ENCODE results near the gene AFF1. TPM values are rescaled to one million over a fixed set of nuclear protein-coding genes. Genes with fewer than 3 reads are reported as not detected.

AFF1 gene
- polyA plus RNA-seq, 3 donors, result 43.6 to 47.3 (median 45.4) TPM

DNA sequence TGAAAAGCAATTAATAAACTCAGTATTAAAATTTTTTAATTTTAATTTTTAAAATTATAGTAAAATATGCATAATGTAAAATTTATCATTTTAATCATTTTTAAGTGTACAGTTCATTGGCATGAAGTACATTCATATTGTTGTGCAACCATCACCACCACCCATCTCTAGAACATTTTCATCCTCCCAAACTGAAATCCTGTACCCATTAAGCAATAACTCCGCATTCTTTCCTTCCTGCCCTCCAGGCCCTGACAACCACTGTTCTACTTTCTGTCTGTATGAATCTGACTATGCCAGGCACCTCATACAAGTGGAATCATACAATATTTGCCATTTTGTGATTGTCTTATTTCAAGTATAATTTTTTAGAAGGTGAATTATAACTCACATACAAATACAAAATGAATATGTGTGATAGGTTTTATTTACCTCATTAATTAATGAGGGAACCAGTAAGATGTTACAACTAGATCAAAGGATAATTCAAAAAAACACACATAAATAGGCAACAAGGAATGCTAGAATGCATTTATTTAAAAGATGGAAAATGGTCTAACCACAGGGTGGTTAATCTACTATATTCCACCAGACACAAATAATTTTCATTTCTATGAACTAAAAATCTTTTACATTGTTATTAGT lies 13.1 kb upstream of the AFF1 start:
- DNase-seq (ENCODE audit: low read depth in 3 of 3, low spot score in 2 of 3), result no peak

DNA sequence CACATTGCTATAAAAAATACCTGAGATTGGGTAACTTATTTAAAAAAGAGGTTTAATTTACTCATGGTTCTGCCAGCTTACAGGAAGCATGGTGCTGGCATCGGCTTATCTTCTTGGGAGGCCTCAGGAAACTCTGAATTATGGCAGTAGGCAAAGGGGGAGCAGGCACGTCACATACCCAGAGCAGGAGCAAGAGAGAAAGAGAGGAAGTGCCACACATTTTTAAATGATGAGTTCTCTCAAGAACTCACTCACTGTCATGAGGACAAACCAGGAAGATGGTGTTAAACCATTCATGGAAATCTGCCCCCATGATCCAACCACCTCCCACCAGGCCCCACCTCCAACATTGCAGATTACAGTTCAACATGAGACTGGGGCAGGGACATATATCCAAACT lies 10.0 kb upstream of the AFF1 start:
- DNase-seq (ENCODE audit: low read depth in 3 of 3, low spot score in 2 of 3), result no peak

DNA sequence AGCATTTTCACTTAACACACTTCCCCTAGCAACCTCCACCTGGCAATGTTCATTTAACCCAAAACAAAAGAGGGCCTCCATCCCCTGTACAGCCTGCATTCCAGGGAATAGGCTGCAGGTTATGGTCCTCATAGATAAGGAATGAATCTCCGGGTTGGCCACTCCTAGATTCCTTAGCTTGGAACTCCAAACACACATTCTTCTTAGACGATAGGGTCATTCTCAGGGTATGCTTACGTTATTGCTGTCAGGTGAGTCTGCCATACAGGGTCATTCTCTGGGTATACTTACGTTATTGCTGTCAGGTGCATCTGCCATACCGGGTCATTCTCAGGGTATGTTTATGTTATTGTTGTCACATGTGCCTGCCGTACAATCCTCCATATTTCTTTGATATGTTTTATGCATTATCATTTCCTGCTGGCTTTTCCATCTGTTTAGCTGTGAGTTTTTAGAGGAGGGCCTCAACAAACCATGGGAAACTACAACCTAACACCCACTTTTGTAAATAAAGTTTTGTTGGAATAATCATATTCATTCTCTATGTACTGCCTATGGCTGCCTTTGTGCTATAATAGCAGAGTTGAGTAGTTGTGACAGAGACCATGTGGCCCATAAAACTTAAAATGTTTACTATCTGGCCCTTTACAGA lies 8.2 kb upstream of the AFF1 start:
- DNase-seq (ENCODE audit: low read depth in 3 of 3, low spot score in 2 of 3), result no peak

DNA sequence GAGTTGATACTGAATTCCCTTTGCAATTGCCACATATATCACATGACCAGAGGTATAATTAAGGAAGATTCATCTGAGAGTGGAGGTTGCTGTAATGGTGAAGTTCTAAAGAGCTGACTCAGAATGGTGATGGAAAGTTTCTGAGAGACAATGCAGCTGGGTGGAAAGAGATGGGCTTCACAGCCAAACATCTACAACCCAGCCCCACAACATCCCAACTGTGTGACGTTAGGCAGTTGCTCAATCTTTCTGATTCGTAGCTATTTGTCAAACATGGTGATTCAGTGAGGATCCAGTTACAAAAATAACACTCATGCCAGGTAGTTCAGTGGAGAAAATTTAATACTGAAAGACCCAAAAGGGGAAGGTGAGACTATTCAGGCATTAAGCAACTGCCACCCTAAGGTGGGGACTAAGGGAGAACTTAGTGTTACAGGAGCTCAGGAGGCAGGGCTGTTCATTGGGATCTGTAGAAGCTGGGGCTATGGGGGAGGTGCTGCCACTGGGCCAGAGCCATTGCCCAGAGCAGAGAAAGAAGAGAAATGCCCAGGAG lies 6.9 kb upstream of the AFF1 start:
- no peak for DNase-seq (ENCODE audit: low read depth in 3 of 3, low spot score in 2 of 3)

DNA sequence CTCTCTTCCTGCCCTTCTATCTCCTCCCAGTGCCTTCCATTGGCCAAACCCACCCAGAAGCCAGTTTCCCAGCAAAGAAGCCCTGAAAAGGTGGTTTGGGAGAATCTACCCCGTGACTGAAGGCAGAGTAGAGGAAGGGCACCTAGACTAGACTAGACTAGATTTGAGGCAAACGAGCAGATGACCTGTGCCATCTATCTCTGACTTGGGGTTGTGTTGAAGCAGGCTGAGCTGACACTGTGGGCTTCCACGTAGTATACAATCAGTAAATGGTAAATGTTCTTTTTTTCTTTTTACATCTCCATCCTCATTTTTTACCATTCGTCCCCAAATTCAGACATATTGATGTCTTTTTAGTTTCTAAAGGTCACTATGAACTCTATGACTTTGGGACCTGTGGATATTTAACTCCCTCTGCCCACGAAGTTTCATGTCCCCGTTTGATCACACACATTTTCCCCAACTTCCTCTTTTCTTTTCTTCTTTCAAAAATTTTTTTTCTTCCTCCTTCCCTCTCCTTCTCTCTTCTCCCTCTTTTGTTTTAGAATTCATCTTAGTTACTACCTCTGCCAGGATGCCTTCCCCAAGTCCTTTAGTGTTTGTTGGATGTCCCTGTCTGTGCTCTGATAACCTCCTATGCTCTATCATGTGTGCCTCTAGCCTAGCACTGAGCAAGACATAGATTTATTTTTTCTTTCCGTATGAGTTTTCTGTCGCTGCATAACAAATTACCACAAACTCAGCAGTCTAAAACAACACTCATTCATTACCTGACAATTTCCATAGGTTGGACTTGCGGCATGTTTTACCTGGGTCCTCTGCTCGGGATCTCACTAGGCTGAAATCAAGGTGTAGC lies 6.2 kb upstream of the AFF1 start:
- DNase-seq (ENCODE audit: low read depth in 3 of 3, low spot score in 2 of 3), result no peak

DNA sequence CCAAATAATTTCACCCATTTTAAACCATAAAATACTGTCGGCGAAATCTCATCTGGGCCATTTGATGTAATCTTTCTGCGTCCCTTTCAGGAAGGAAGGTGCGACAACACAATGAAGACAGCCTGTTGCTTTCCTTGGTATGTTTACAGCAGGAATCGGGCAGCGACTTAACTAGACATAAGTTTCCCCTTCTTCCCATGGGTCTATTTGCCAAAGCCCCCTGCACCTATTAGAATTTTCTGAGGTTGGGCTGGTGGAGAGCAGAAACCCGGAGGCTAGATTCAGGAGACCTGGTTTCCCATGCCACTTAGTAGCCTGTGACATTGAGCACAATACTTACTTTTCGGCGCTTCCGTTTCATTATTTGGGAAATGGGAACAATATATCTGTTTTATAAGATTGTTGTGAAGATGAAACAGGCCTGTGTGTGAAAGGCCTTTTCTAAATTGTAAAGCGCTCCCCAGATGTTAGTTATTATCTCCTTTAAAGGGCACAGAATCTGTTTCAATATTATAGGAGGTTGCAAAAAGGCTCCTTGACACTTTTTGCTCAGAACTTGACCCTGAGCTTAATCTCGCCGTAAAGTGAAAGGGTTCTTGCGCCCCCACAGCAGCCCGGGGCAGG lies 552 bp upstream of the AFF1 start:
- DNase-seq (ENCODE audit: low read depth in 3 of 3, low spot score in 2 of 3), result no peak

DNA sequence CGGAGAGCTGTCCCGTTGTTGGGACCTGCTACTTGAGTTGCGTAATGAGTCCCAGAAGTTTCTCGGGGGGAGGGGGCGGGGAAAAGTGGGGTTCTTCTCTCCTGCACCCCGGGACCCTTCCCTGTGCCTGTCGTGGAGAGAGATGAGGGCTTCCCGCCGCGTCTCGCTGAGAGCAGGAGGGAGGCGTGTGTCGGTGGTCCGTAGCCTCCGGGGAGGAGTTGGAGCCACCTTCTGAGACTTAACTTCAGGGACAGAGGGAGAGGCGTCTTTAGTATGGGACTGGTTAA lies 698 bp downstream of the AFF1 start:
- DNase-seq (ENCODE audit: low read depth in 3 of 3, low spot score in 2 of 3), result no peak

DNA sequence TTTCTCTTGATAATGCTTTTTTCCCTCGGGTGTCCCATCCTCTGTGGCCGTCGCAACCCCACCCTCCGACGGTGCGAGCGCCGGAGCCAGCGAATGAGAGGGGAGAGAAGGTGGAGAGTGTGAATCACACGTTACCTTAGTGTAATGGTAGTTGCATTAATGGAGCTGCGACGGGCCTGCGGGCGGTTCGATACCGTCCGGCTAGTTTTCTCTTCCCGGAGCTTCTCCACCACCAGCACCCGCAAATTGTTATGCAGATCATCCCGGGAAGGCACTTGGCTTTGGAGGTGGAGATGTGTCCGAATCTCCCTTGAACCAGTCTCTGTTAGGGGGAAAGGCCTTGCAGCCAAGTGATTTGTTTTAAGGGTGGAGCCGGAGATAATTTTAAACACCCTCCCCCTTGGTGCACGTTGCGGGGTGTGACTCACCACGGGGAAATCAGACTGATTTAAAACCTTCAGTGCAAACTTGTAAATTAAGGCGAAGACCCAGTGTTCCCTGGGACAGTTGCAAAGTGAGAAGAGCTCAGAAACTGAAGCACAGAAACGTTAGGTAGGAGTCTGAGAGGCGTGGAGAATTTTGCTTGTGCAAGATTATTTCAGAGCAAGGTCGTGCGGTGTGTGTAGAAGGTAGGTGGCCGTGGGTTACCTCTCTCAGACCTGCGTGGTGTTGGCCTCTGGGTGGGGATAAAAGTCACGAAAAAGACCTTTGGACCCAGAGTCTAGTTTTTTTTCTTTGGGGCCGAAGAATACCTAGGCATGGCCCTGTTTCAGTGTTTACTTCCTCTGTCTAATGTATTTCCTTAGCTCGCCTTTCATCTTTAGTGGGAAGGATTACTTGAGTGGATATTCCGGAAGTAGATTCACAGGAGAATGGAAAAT lies 1.3 kb downstream of the AFF1 start:
- no peak for DNase-seq (ENCODE audit: low read depth in 3 of 3, low spot score in 2 of 3)

DNA sequence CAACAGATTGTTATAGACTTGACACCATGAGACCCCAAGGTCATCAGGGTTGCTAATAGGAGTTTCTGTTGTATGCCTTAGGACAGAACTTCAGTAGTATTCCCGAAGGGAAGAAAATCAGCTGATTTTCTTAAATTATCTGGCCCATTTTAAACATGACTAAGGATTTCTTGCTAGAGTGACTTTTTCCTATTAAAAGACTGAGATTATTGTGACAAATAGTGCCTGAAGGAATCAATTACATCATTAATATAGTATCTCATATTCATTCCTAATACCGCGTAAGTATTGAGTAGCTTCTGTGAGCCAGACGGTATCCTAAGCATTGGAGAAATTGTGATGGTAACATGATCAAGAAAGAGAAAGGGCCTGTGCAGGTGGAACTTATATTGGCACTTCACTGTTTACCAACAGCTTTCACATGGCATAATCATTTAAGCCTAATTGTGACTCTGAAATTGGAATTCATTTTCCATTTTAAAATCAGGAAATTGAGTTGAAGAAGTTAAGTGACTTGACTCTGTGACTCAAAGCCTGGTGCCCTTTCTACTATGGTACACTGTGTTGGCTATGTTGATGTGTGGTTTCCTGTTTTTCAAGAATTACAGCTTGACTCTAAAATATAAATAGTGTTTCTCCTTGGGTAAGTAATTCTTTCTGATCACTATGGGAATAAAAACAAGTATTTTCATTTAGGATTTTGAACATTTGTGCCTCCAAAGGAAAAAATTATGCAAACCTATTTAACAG lies 4.1 kb downstream of the AFF1 start:
- DNase-seq (ENCODE audit: low read depth in 3 of 3, low spot score in 2 of 3), result no peak

DNA sequence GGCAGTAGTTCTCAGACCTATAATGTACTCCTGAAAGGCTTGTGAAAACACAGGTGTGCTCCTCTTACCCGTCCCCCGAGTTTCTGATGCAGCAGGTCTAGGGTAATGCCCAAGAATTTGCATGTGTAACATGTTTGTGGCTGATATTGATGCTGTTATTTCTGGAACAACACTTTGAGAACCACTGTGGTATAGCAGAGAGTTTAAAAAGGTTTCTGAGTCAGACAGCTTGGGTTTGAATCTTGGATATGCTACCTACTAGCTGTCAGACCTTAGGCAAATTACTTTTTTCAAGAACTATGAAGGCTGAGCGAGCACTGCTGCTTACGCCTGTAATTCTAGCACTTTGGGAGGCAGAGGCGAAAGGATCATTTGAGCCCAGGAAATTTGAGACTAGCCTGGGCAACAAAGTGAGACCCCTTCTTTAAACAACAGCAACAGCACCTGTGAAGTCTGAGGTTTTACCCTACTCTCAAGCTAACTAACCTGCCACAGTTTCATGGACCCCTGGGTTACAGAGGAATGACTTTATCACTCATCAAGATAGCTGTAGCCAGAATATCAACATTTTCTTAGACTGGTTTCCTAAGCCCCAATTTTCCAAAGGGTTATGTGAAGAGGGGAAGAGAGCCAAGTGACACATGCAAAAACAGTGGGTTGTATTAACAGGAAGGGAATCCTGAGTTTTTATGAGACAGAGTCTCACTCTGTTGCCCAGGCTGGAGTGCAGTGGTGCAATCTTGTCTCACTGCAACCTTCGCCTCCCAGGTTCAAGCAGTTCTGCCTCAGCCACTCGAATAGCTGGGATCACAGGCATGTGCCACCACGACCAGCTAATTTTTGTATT lies 5.1 kb downstream of the AFF1 start:
- DNase-seq (ENCODE audit: low read depth in 3 of 3, low spot score in 2 of 3), result no peak

DNA sequence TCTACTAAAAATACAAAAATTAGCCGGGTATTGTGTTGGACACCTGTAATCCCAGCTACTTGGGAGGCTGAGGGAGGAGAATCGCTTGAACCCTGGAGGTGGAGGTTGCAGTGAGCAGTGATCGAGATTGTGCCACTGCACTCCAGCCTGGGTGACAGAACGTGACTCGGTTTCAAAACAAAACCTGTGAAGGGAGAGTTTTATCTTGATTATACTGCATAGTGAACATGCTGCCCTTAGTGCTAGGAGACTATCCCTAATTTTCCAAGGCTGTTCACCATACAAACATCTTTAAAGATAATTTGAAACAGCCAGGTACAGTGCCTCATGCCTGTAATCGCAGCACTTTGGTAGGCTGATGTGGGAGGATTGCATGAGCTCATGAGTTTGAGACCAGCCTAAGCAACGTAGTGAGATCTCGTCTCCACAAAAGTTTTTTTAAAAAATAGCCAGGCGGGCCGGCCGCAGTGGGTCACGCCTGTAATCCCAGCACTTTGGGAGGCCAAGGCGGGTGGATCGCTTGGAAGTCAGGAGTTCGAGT lies 6.2 kb downstream of the AFF1 start:
- no peak for DNase-seq (ENCODE audit: low read depth in 3 of 3, low spot score in 2 of 3)

DNA sequence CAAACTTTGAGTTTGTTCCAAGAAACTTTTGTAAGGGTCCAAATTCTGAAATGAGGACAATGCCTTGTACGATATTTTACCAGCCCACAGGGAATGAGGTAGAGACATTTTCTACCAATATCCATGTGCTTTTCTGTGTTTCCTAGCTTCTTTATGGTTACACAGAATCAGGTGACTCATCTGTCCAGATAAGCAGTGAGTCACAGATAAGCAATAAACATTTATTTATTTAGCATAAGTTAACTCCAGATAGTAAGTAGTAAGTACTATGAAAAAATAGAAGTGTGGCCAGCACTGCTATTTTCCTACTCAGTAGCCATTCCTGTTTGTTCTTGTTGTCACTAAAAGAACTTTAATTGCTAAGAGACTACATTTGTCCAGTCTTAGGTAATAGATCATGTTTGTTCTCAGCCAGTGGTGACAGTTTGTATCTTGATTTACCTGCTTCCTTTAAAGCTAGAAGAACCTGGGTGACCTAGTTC lies 7.4 kb downstream of the AFF1 start:
- DNase-seq (ENCODE audit: low read depth in 3 of 3, low spot score in 2 of 3), result no peak

DNA sequence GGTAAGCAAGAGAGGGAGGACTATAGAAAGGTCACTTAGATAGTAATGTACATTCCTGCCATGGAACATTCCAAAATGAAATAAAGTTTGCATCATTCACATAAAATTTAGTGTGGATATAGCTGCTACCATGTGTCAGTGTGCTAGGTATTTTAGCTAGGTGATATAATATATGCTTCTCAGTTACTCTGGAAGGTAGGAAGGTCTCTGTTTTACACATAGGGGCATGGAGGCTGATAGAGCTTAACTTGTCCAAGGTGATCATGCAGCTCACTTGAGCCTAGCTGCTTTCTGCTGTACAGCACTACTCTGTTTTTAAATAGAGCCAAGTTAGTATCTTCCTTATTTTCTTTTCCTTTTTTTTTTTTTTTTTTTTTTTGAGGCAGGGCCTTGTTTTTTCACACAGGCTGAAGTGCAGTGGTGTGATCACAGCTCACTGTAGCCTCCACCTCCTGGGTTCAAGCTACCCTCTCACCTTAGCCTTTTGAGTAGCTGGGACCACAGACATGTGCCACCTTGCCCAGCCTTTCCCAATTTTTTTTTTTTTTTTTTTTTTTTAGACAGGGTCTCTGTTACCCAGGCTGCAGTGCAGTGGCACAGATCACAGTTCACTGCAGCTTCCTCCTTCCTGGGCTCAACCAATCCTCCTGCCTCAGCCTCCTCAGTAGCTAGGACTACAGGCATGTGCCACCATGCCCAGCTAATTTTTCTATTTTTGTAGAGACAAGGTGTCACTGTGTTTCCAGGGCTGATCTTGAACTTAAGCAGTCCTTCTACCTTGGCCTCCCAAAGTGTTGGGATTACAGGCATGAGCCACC lies 10.4 kb downstream of the AFF1 start:
- DNase-seq (ENCODE audit: low read depth in 3 of 3, low spot score in 2 of 3), result no peak

DNA sequence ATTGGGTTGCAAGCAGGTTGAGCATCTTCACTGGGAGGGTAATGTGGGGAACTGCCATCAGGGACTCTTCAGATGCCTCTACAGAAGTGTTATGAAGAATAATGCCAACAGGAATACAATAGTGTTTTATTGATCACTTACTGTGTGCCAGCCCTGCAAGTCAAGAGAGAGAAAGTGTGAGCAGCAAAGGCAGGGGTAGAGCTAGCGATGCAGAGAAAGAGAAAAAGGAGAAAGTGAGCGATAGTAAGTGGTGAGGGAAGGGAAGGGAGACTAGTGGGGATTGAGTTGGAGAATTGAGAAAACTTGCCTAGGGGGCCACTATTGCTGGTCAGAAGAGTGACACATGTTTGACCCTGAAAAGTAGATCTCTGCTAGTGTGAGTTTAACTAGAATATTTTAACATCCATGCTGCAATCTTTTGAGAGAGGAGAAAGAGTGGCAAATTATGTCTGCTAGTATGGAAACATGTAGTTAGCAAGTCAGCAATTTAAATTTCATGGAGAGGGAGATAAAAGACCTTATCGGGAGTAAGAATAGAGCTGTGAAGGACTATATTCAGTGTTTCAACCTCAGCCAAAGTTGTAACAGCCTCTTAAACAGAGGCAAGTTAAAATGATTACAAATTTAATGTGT lies 12.2 kb downstream of the AFF1 start:
- DNase-seq (ENCODE audit: low read depth in 3 of 3, low spot score in 2 of 3), result no peak

DNA sequence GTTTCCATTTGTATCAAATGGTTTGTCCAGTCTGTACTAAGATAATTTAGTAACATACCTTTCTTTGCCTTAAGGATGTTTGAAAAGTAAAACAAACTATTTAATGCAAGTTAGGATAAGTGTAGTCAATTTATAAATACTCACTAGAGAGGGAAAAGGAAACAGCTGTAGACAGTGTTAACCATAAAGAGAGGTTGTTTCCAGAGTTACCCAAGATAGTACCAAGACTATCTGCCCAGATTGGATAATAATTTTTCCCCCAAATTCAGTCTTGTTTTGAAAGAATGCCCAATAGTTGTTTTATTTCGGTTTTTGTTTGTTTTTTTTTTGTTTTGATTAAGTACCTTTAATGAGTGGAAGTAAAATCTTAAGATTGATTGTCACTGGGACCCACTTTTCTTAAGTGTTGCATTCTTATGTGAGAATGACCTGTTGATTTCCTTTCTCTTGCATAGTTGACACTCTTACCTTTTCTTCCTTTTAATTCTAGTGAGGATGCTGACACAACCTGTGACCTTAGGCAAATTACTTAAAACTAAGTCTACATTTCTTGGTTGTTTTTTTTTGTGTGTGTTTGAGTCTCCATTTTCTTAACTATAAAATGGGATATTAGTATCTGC lies 12.8 kb downstream of the AFF1 start:
- no peak for DNase-seq (ENCODE audit: low read depth in 3 of 3, low spot score in 2 of 3)

DNA sequence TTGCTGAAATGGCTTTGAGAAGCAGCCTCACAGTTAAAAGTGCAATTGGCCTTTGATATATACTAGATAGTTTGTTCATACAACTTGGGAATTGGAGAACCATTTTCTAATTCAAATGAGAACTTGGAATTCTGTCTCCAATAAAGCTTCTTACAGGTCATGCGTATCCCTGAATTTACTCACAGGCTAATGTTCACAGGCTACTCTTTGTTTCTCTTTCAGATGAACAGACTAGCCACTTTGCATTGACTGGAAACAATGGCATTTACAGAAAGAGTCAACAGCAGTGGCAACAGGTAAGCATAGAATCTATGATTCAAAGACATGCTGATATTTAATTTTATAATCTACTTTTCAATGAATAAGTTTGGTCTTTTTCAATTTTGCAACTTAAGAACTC lies 13.5 kb downstream of the AFF1 start:
- no peak for DNase-seq (ENCODE audit: low read depth in 3 of 3, low spot score in 2 of 3)
